Peyer's patch (tissue), 4 donors: ENCODE measurements around the gene XPR1.

Experiments used
- CTCF ChIP-seq, 6 experiments: fragments of 450-650 bp in 4 of 6; fragments of 200-600 bp in 2 of 6; sonication (generic) in 1 of 6; IDR thresholded peaks; one replicate each; pipeline ENCODE4 v1.5.1; 2017 to 2019; ENCODE audit warnings: antibody characterized with exemption in 6 of 6, mild to moderate bottlenecking in 3 of 6, moderate library complexity in 1 of 6
- POLR2A ChIP-seq, 2 donors: fragments of 450-650 bp; IDR thresholded peaks; one replicate each; pipeline ENCODE4 v1.5.1; 2017; ENCODE audit warnings: antibody characterized with exemption in 2 of 2, mild to moderate bottlenecking in 2 of 2, moderate library complexity in 2 of 2

GRCh38 chr1:180787628-180788307 is 155.9 kb downstream of the XPR1 start:
- no peak for TF ChIP-seq POLR2A (IDR thresholded peaks at IDR 0.05)
- TF ChIP-seq CTCF (IDR thresholded peaks at IDR 0.05) = no peak
